Thymus (tissue), 11 donors: ENCODE results near the gene FCMR. TPM values are rescaled to one million over a fixed set of nuclear protein-coding genes. Genes with fewer than 3 reads are reported as not detected.

Experiments used
- DNase-seq, 9 donors: peaks; one replicate each; pipeline ENCODE4 v3.0.0-alpha.2; 2013; ENCODE audit warnings: low spot score in 9 of 9, low read depth in 6 of 9, missing footprints in 1 of 9
- H3K27ac ChIP-seq, 2 donors: one replicate each; pipeline ENCODE4 v1.5.1; 2013; ENCODE audit warnings: control low read depth in 1 of 2, low read depth in 1 of 2, low read length in 1 of 2, mild to moderate bottlenecking in 1 of 2, moderate library complexity in 1 of 2
- H3K27me3 ChIP-seq, 2 donors: one replicate each; pipeline ENCODE4 v1.5.1; 2013; ENCODE audit warnings: low read length in 1 of 2; ENCODE audit not compliant: control insufficient read depth in 2 of 2, insufficient read depth in 1 of 2
- H3K36me3 ChIP-seq, 2 donors: one replicate each; pipeline ENCODE4 v1.5.1; 2013; ENCODE audit warnings: low read length in 1 of 2, mild to moderate bottlenecking in 1 of 2, moderate library complexity in 1 of 2; ENCODE audit not compliant: control insufficient read depth in 2 of 2, insufficient read depth in 2 of 2
- H3K4me1 ChIP-seq, 2 donors: one replicate each; pipeline ENCODE4 v1.5.1; 2013; ENCODE audit warnings: low read length in 2 of 2; ENCODE audit not compliant: control insufficient read depth in 2 of 2, insufficient read depth in 2 of 2
- H3K4me3 ChIP-seq, 2 donors: one replicate each; pipeline ENCODE4 v1.5.1; 2013; ENCODE audit warnings: low read length in 2 of 2, control low read depth in 1 of 2, mild to moderate bottlenecking in 1 of 2
- H3K9me3 ChIP-seq, 2 donors: one replicate each; pipeline ENCODE4 v1.5.1; 2013; ENCODE audit warnings: low read length in 1 of 2, mild to moderate bottlenecking in 1 of 2; ENCODE audit not compliant: control insufficient read depth in 2 of 2, insufficient read depth in 1 of 2
- WGBS: extraction: QIAGEN DNeasy Blood & Tissue Kit; methylation state at CpG from one replicate; pipeline ENCODE4 v1.1.7; 2013; 5-methylcytosine and 5-hydroxymethylcytosine counted together
- polyA plus RNA-seq: library from polyadenylated mRNA; stranded (reverse); fragments of 200-250 nt; gene quantifications from one replicate; pipeline ENCODE4 v1.2.3, GENCODE V29; 2013
- total RNA-seq: library from RNA; stranded (reverse); fragments of 120-200 nt; gene quantifications from one replicate; pipeline ENCODE4 v1.2.4, GENCODE V29; 2013
- donor health status: healthy.

Gene FCMR
- total and polyA plus RNA-seq, 2 donors = 38.9 to 59.0 TPM

GRCh38 chr1:206953626-206954025, 31.9 kb upstream of the FCMR start:
- Histone ChIP-seq H3K4me1 (no peaks in the 10 kb centered on the region), H3K4me3 (no peak overlapping the region), H3K9me3 (no peaks in the 10 kb centered on the region), H3K27ac (no peak overlapping the region), H3K27me3 (no peaks in the 10 kb centered on the region), H3K36me3 (no peaks in the 10 kb centered on the region)
- WGBS = 98% methylated on average over 2 of the region's 2 CpGs
- no peak for DNase-seq

- H3K36me3 ChIP-seq = no peaks in the 10 kb centered on the region
- no peak overlapping the region for H3K27ac ChIP-seq
- DNase-seq = no peak
- no peak overlapping the region for H3K4me3 ChIP-seq
- H3K4me1 ChIP-seq = no peaks in the 10 kb centered on the region
- WGBS = 96% methylated on average over 3 of the region's 3 CpGs
- no peaks in the 10 kb centered on the region for H3K9me3 ChIP-seq
- no peaks in the 10 kb centered on the region for H3K27me3 ChIP-seq
These were observed 31.4 kb upstream of the FCMR start for GRCh38 chr1:206953126-206953525.

GRCh38 chr1:206952171-206952570, 30.4 kb upstream of the FCMR start:
- no peak for DNase-seq
- Histone ChIP-seq H3K27ac (no peak overlapping the region), H3K27me3 (no peaks in the 10 kb centered on the region), H3K4me3 (no peak overlapping the region), H3K9me3 (no peaks in the 10 kb centered on the region), H3K36me3 (no peaks in the 10 kb centered on the region), H3K4me1 (no peaks in the 10 kb centered on the region)
- WGBS = 92% methylated on average over 4 of the region's 4 CpGs

- no peak overlapping the region for H3K4me3 ChIP-seq
- H3K36me3 ChIP-seq = no peaks in the 10 kb centered on the region
- no peaks in the 10 kb centered on the region for H3K27me3 ChIP-seq
- H3K9me3 ChIP-seq = no peaks in the 10 kb centered on the region
- no peak for DNase-seq
- H3K27ac ChIP-seq = no peak overlapping the region
- no peaks in the 10 kb centered on the region for H3K4me1 ChIP-seq
- 86% methylated on average over 4 of the region's 4 CpGs for WGBS
These were observed 29.8 kb upstream of the FCMR start for GRCh38 chr1:206951318-206952100.

GRCh38 chr1:206949641-206950040, 27.9 kb upstream of the FCMR start:
- no peaks in the 10 kb centered on the region for H3K36me3 ChIP-seq
- no peaks in the 10 kb centered on the region for H3K4me1 ChIP-seq
- H3K27me3 ChIP-seq = no peaks in the 10 kb centered on the region
- no peak overlapping the region for H3K27ac ChIP-seq
- no peaks in the 10 kb centered on the region for H3K9me3 ChIP-seq
- H3K4me3 ChIP-seq = no peak overlapping the region
- WGBS = 98% methylated on average over 5 of the region's 5 CpGs
- no peak for DNase-seq

- Histone ChIP-seq H3K27ac (no peak overlapping the region), H3K4me1 (no peaks in the 10 kb centered on the region), H3K36me3 (no peaks in the 10 kb centered on the region), H3K27me3 (no peaks in the 10 kb centered on the region), H3K4me3 (no peak overlapping the region), H3K9me3 (no peaks in the 10 kb centered on the region)
- no peak for DNase-seq
- WGBS = 56% methylated on average over 4 of the region's 4 CpGs
These were observed 27.5 kb upstream of the FCMR start for GRCh38 chr1:206949208-206949607.

- H3K27me3 ChIP-seq = no peaks in the 10 kb centered on the region
- no peak overlapping the region for H3K27ac ChIP-seq
- 93% methylated on average over 3 of the region's 3 CpGs for WGBS
- H3K4me1 ChIP-seq = no peaks in the 10 kb centered on the region
- H3K4me3 ChIP-seq = no peak overlapping the region
- H3K36me3 ChIP-seq = no peaks in the 10 kb centered on the region
- DNase-seq = no peak
- no peaks in the 10 kb centered on the region for H3K9me3 ChIP-seq
These were observed 25.5 kb upstream of the FCMR start for GRCh38 chr1:206947255-206947654.

GRCh38 chr1:206946261-206946660, 24.5 kb upstream of the FCMR start, which contains the start of gene PIGR:
TSS of gene PIGR (minus strand) at chr1:206946466. CDS start at chr1:206940531, 5,935 bp downstream.
- WGBS = 93% methylated on average over 7 of the region's 7 CpGs
- Histone ChIP-seq H3K4me1 (no peaks in the 10 kb centered on the region), H3K27ac (no peak within 1 kb of the TSS), H3K27me3 (no peaks in the 10 kb centered on the region), H3K9me3 (no peaks in the 10 kb centered on the region), H3K4me3 (no peak within 1 kb of the TSS), H3K36me3 (no peaks in the 10 kb centered on the region)
- no peak for DNase-seq

- no peak overlapping the region for H3K27ac ChIP-seq
- no peak for DNase-seq
- no peak overlapping the region for H3K4me3 ChIP-seq
- H3K36me3 ChIP-seq = no peaks in the 10 kb centered on the region
- over 99% methylated on average over 4 of the region's 4 CpGs for WGBS
- H3K27me3 ChIP-seq = no peaks in the 10 kb centered on the region
- no peaks in the 10 kb centered on the region for H3K9me3 ChIP-seq
- no peaks in the 10 kb centered on the region for H3K4me1 ChIP-seq
These were observed 24.0 kb upstream of the FCMR start for GRCh38 chr1:206945779-206946178.
